B cell (primary cell): ENCODE results near the gene SLC39A11. TPM values are rescaled to one million over a fixed set of nuclear protein-coding genes. Genes with fewer than 3 reads are reported as not detected.

Experiments
- ATAC-seq: fragments of 200-7000 bp; cut with Tn5 transposase; one replicate; pipeline ENCODE4 v1.10.0; 2021; ENCODE audit warnings: low read depth, mild to moderate bottlenecking, moderate number of reproducible peaks, moderate library complexity
- CTCF ChIA-PET: fragments of 350-600 bp; sonication (Branson Sonifier 250); formaldehyde crosslinking; loops from one replicate; lab custom pipeline; 2021; ENCODE audit warnings: antibody characterized with exemption, inconsistent platforms; lab: Charles Lee
- POLR2A ChIA-PET: fragments of 350-600 bp; sonication (Branson Sonifier 250); formaldehyde crosslinking; loops from one replicate; lab custom pipeline; 2021; ENCODE audit warnings: antibody characterized with exemption; lab: Charles Lee
- DNase-seq: peaks from one replicate; pipeline ENCODE4 v3.0.0; 2013
- H2AFZ ChIP-seq: 2 replicates; pipeline ENCODE4 v1.6.1; 2012; ENCODE audit warnings: mild to moderate bottlenecking, low read depth, low read length; ENCODE audit not compliant: insufficient read depth, poor library complexity, severe bottlenecking
- H3K27ac ChIP-seq, 2 donors: 1 replicate in 1 of 2; 2 replicates in 1 of 2; pipeline ENCODE4 v1.5.1; 2012 to 2013; ENCODE audit warnings: low read length in 2 of 2, mild to moderate bottlenecking in 2 of 2, moderate library complexity in 1 of 2
- H3K27me3 ChIP-seq, 4 experiments: fragments of 200-600 bp in 1 of 4; sonication (generic) in 1 of 4; replicated peaks in 1 of 4; 1 replicate in 2 of 4; 2 replicates in 2 of 4; pipeline versions ENCODE4 v1.6.1 to v1.7.0; 2013 to 2016; ENCODE audit warnings: low read length in 3 of 4, mild to moderate bottlenecking in 2 of 4, mixed read lengths in 1 of 4, moderate library complexity in 1 of 4; ENCODE audit not compliant: insufficient read depth in 4 of 4, control insufficient read depth in 3 of 4; ENCODE audit errors: control extremely low read depth in 1 of 4
- H3K36me3 ChIP-seq, 2 experiments: replicated peaks in 1 of 2; 1 replicate in 1 of 2; 2 replicates in 1 of 2; pipeline versions ENCODE4 v1.6.1 to v1.7.1; 2013; ENCODE audit warnings: low read length in 1 of 2; ENCODE audit not compliant: insufficient read depth in 2 of 2, control insufficient read depth in 1 of 2; ENCODE audit errors: control extremely low read depth in 1 of 2, extremely low read depth in 1 of 2
- H3K4me1 ChIP-seq, 2 donors: fragments of 200-600 bp in 1 of 2; sonication (generic) in 1 of 2; 1 replicate in 1 of 2; 2 replicates in 1 of 2; pipeline versions ENCODE4 v1.5.1 to v1.6.1; 2013 to 2017; ENCODE audit warnings: low read length in 2 of 2; ENCODE audit not compliant: control insufficient read depth in 2 of 2, insufficient read depth in 2 of 2
- H3K4me2 ChIP-seq: replicated peaks from 2 replicates; pipeline ENCODE3; 2012; ENCODE audit warnings: mild to moderate bottlenecking, low read depth, low read length; ENCODE audit not compliant: poor library complexity, severe bottlenecking
- H3K4me3 ChIP-seq, 5 experiments: fragments of 200-600 bp in 1 of 5; sonication (generic) in 1 of 5; 1 replicate in 3 of 5; 2 replicates in 2 of 5; pipeline versions ENCODE4 v1.5.1 to v1.7.0; 2011 to 2016; ENCODE audit warnings: low read length in 4 of 5, mild to moderate bottlenecking in 4 of 5, low read depth in 2 of 5, control low read depth in 1 of 5, moderate library complexity in 1 of 5; ENCODE audit not compliant: insufficient read depth in 1 of 5; ENCODE audit errors: control extremely low read depth in 1 of 5, extremely low read depth in 1 of 5
- H3K79me2 ChIP-seq: fragments of 200-600 bp; sonication (generic); one replicate; pipeline ENCODE4 v1.6.0; 2016; ENCODE audit warnings: low read length; ENCODE audit not compliant: control insufficient read depth, insufficient read depth
- H3K9ac ChIP-seq: fragments of 200-600 bp; sonication (generic); 2 replicates; pipeline ENCODE4 v1.6.1; 2017; ENCODE audit warnings: mild to moderate bottlenecking, low read length, moderate library complexity
- H3K9me3 ChIP-seq, 3 donors: one replicate each; pipeline versions ENCODE4 v1.6.1 to v1.7.1; 2013; ENCODE audit warnings: low read length in 2 of 3; ENCODE audit not compliant: control insufficient read depth in 2 of 3, insufficient read depth in 1 of 3; ENCODE audit errors: control extremely low read depth in 1 of 3
- H4K20me1 ChIP-seq: 2 replicates; pipeline ENCODE4 v1.6.0; 2012; ENCODE audit warnings: mild to moderate bottlenecking, low read length; ENCODE audit not compliant: insufficient read depth, control insufficient read depth, poor library complexity, severe bottlenecking
- H3K27ac Mint-ChIP-seq: one replicate; pipeline ENCODE4 v1.8.0; 2021; ENCODE audit warnings: mixed read lengths
- H3K27me3 Mint-ChIP-seq: one replicate; pipeline ENCODE4 v1.8.0; 2021; ENCODE audit warnings: mixed read lengths
- H3K4me1 Mint-ChIP-seq: one replicate; pipeline ENCODE4 v1.8.0; 2021; ENCODE audit warnings: mixed read lengths
- H3K4me3 Mint-ChIP-seq: one replicate; pipeline ENCODE4 v1.8.0; 2021; ENCODE audit warnings: mixed read lengths
- H3K9me3 Mint-ChIP-seq: one replicate; pipeline ENCODE4 v1.8.0; 2022; ENCODE audit warnings: mixed read lengths; ENCODE audit not compliant: insufficient read depth
- EZH2 ChIP-seq: IDR thresholded peaks from 2 replicates; pipeline ENCODE4 v1.6.1; 2012; ENCODE audit warnings: borderline replicate concordance, low read depth, mild to moderate bottlenecking, moderate library complexity, low read length; ENCODE audit not compliant: insufficient read depth, poor library complexity, severe bottlenecking
- WGBS: methylation state at CpG from one replicate; pipeline ENCODE4 v1.1.5; 2013; ENCODE audit warnings: missing lambda C conversion rate; ENCODE audit not compliant: insufficient coverage; 5-methylcytosine and 5-hydroxymethylcytosine counted together
- intact Hi-C: fragments of 100-400 bp; cut with micrococcal nuclease; formaldehyde crosslinking; loops from one replicate; pipeline ENCODE4 v1.10.0; 2022
- polyA plus RNA-seq: library from polyadenylated mRNA; depleted of rRNA; stranded (reverse); fragments of >200 nt; gene quantifications from 2 replicates; pipeline ENCODE4 v1.2.3, GENCODE V29; 2012
- total RNA-seq, 2 donors: library from RNA; stranded (reverse); fragments of 120-200 nt in 1 of 2; gene quantifications; 1 replicate in 1 of 2; 2 replicates in 1 of 2; pipeline versions ENCODE4 v1.2.3 to v1.2.4, GENCODE V29; 2013 to 2022
- TF ChIP-seq, protein P1 (sequence below): fragments of 200-600 bp; IDR thresholded peaks from one replicate; pipeline ENCODE4 v1.8.0; 2022; ENCODE audit warnings: antibody characterized with exemption, mild to moderate bottlenecking

SLC39A11 gene
- total and polyA plus RNA-seq, 2 donors (not counting 1 experiment from before 2014, with no cell fraction given): 6.9 to 39.6 TPM

GRCh38 chr17:72603420-72604242 is 488.9 kb downstream of the SLC39A11 start:
- peaks cover 0 to 9% (median 0%) of the 10 kb centered on the region in 3 donors for H3K9me3 ChIP-seq
- TF ChIP-seq, protein P1, sequence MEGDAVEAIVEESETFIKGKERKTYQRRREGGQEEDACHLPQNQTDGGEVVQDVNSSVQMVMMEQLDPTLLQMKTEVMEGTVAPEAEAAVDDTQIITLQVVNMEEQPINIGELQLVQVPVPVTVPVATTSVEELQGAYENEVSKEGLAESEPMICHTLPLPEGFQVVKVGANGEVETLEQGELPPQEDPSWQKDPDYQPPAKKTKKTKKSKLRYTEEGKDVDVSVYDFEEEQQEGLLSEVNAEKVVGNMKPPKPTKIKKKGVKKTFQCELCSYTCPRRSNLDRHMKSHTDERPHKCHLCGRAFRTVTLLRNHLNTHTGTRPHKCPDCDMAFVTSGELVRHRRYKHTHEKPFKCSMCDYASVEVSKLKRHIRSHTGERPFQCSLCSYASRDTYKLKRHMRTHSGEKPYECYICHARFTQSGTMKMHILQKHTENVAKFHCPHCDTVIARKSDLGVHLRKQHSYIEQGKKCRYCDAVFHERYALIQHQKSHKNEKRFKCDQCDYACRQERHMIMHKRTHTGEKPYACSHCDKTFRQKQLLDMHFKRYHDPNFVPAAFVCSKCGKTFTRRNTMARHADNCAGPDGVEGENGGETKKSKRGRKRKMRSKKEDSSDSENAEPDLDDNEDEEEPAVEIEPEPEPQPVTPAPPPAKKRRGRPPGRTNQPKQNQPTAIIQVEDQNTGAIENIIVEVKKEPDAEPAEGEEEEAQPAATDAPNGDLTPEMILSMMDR: no peak
- no peak for TF ChIP-seq EZH2
- no peaks in the 10 kb centered on the region for H4K20me1 ChIP-seq
- H3K4me1 ChIP-seq: no peaks in the 10 kb centered on the region
- CTCF ChIA-PET: interaction anchor here (1.1 to 1.4 kb wide), 2 partner anchors 44 to 47 kb away, joined by 3 to 4 read pairs; no protein-coding TSS in a partner anchor
- no peaks in the 10 kb centered on the region for H3K4me1 Mint-ChIP-seq
- intact Hi-C loops: no loop called here
- no peak overlapping the region for H3K4me2 ChIP-seq
- no peak for DNase-seq
- POLR2A ChIA-PET: no interaction called here
- H3K27ac ChIP-seq: no peak overlapping the region
- 69% methylated on average over 4 of the region's 7 CpGs for WGBS
- no peak overlapping the region for H2AFZ ChIP-seq
- peaks cover 0 to 4% (median 0%) of the 10 kb centered on the region in 4 experiments for H3K27me3 ChIP-seq
- no peak overlapping the region for H3K27ac Mint-ChIP-seq
- no peak for ATAC-seq
- H3K36me3 ChIP-seq: no peaks in the 10 kb centered on the region
- H3K4me3 ChIP-seq: no peak overlapping the region
- no peak overlapping the region for H3K4me3 Mint-ChIP-seq
- H3K9ac ChIP-seq: no peak overlapping the region
- peaks cover 39% of the 10 kb centered on the region for H3K27me3 Mint-ChIP-seq
- peaks cover 6% of the 10 kb centered on the region for H3K9me3 Mint-ChIP-seq
- no peaks in the 10 kb centered on the region for H3K79me2 ChIP-seq
